SK-N-SH treated with all-trans-retinoic acid at 6 μM for 48 hours (cell line): ENCODE results near the gene ADGB.

Experiments used
- BACH2 ChIP-seq: fragments of 250-450 bp; sonication (Bioruptor Pico); IDR thresholded peaks from 2 replicates; pipeline ENCODE4 v1.9.0; 2021; ENCODE audit warnings: mild to moderate bottlenecking, borderline replicate concordance
- CSDC2 ChIP-seq: fragments of 250-450 bp; sonication (Bioruptor Pico); IDR thresholded peaks from 2 replicates; pipeline ENCODE4 v1.5.0; 2020; ENCODE audit warnings: mild to moderate bottlenecking, moderate library complexity
- ISL1 ChIP-seq: fragments of 250-450 bp; sonication (Bioruptor Pico); IDR thresholded peaks from 2 replicates; pipeline ENCODE4 v2.1.2; 2022; ENCODE audit warnings: mild to moderate bottlenecking, moderate library complexity
- OSR1 ChIP-seq: fragments of 250-450 bp; sonication (Bioruptor Pico); IDR thresholded peaks from 2 replicates; pipeline ENCODE4 v1.8.0; 2022; ENCODE audit warnings: moderate library complexity, mild to moderate bottlenecking, inconsistent platforms
- RARB ChIP-seq: fragments of 250-450 bp; sonication (Bioruptor Pico); IDR thresholded peaks from 2 replicates; pipeline ENCODE4 v1.8.0; 2021; ENCODE audit warnings: mild to moderate bottlenecking, moderate library complexity
- TCF4 ChIP-seq: fragments of 250-450 bp; sonication (Bioruptor Pico); IDR thresholded peaks from 2 replicates; pipeline ENCODE4 v1.8.0; 2021; ENCODE audit warnings: mild to moderate bottlenecking, moderate library complexity, borderline replicate concordance
- ZC3H10 ChIP-seq: fragments of 250-450 bp; sonication (Bioruptor Pico); IDR thresholded peaks from 2 replicates; pipeline ENCODE4 v1.5.1; 2021; ENCODE audit warnings: mild to moderate bottlenecking, moderate library complexity
- ZFP3 ChIP-seq: fragments of 250-450 bp; sonication (Bioruptor Pico); IDR thresholded peaks from 2 replicates; pipeline ENCODE4 v1.5.0; 2020; ENCODE audit warnings: mild to moderate bottlenecking, moderate library complexity
- TF ChIP-seq, protein P1 (sequence below): fragments of 250-450 bp; sonication (Bioruptor Pico); IDR thresholded peaks from 2 replicates; pipeline ENCODE4 v1.5.1; 2020; ENCODE audit warnings: low read depth, mild to moderate bottlenecking, moderate library complexity
- TF ChIP-seq, protein P2 (sequence below): fragments of 250-450 bp; sonication (Bioruptor Pico); IDR thresholded peaks from 2 replicates; pipeline ENCODE4 v1.8.0; 2021; ENCODE audit warnings: low read depth, mild to moderate bottlenecking, moderate library complexity, borderline replicate concordance
- TF ChIP-seq, protein P3 (sequence below): fragments of 250-450 bp; sonication (Bioruptor Pico); IDR thresholded peaks from 2 replicates; pipeline ENCODE4 v1.5.0; 2020; ENCODE audit warnings: mild to moderate bottlenecking, moderate library complexity

DNA sequence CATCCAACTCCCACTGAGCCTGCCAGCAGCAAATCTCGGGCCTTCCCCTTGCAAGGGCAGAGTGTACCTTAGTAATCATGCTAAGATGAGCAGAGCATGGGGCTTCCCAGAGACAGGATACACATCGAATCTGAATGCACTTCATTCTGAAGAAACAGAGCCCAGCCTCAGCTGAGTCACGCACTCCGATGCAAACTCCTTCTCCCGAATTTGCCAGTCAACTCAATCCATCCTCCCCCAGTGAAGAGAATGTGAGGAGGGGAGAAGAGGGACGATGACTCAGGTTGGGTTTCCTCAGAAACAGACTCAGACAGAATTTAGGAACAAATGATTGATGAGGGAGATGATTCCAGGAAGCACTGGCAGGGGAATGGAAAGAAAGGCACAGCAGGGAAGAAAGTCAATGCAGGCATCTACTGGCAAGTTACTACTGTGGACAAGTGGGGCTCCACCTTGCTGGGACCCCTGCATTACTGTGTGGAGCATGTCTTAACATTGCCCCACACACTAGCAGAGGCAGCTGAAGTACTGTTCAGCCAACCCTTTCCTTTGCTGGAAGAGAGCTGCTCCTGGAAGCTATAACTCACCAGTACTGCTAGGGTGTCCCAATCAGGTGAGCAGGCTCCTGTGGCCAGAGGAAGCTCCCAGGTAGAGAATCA is 251.6 kb downstream of the ADGB start:
- TF ChIP-seq, protein P1, sequence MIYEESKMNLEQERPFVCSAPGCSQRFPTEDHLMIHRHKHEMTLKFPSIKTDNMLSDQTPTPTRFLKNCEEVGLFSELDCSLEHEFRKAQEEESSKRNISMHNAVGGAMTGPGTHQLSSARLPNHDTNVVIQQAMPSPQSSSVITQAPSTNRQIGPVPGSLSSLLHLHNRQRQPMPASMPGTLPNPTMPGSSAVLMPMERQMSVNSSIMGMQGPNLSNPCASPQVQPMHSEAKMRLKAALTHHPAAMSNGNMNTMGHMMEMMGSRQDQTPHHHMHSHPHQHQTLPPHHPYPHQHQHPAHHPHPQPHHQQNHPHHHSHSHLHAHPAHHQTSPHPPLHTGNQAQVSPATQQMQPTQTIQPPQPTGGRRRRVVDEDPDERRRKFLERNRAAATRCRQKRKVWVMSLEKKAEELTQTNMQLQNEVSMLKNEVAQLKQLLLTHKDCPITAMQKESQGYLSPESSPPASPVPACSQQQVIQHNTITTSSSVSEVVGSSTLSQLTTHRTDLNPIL = no peak
- no peak for TF ChIP-seq CSDC2
- TF ChIP-seq BACH2 = no peak
- TF ChIP-seq, protein P2, sequence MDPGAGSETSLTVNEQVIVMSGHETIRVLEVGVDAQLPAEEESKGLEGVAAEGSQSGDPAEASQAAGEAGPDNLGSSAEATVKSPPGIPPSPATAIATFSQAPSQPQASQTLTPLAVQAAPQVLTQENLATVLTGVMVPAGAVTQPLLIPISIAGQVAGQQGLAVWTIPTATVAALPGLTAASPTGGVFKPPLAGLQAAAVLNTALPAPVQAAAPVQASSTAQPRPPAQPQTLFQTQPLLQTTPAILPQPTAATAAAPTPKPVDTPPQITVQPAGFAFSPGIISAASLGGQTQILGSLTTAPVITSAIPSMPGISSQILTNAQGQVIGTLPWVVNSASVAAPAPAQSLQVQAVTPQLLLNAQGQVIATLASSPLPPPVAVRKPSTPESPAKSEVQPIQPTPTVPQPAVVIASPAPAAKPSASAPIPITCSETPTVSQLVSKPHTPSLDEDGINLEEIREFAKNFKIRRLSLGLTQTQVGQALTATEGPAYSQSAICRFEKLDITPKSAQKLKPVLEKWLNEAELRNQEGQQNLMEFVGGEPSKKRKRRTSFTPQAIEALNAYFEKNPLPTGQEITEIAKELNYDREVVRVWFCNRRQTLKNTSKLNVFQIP (CRISPR knock-in tag) = no peak
- TF ChIP-seq ZFP3 (CRISPR knock-in tag) = no peak
- TF ChIP-seq ISL1 (CRISPR knock-in tag) = no peak
- TF ChIP-seq, protein P3, sequence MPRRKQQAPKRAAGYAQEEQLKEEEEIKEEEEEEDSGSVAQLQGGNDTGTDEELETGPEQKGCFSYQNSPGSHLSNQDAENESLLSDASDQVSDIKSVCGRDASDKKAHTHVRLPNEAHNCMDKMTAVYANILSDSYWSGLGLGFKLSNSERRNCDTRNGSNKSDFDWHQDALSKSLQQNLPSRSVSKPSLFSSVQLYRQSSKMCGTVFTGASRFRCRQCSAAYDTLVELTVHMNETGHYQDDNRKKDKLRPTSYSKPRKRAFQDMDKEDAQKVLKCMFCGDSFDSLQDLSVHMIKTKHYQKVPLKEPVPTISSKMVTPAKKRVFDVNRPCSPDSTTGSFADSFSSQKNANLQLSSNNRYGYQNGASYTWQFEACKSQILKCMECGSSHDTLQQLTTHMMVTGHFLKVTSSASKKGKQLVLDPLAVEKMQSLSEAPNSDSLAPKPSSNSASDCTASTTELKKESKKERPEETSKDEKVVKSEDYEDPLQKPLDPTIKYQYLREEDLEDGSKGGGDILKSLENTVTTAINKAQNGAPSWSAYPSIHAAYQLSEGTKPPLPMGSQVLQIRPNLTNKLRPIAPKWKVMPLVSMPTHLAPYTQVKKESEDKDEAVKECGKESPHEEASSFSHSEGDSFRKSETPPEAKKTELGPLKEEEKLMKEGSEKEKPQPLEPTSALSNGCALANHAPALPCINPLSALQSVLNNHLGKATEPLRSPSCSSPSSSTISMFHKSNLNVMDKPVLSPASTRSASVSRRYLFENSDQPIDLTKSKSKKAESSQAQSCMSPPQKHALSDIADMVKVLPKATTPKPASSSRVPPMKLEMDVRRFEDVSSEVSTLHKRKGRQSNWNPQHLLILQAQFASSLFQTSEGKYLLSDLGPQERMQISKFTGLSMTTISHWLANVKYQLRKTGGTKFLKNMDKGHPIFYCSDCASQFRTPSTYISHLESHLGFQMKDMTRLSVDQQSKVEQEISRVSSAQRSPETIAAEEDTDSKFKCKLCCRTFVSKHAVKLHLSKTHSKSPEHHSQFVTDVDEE = no peak
- TF ChIP-seq RARB (CRISPR knock-in tag) = no peak
- TF ChIP-seq ZC3H10 = no peak
- no peak for TF ChIP-seq OSR1 (CRISPR knock-in tag)
- no peak for TF ChIP-seq TCF4
